ENCODE measurements around the gene INSYN1. TPM values are rescaled to one million over a fixed set of nuclear protein-coding genes. Genes with fewer than 3 reads are reported as not detected.

Gene INSYN1
- total and polyA plus RNA-seq, 9 donors: 0.43 to 86.3 (median 31.1) TPM

GRCh38 chr15:73699249-73700040, 53.7 kb downstream of the INSYN1 start:
- intact Hi-C loops (cut with DNase I): loop anchor here (1.0 to 10.0 kb wide), 8 partner anchors 23 to 455 kb away; no protein-coding TSS in a partner anchor
- WGBS, 3 donors: 75 to 78% (median 77%) methylated on average over 14 of the region's 14 CpGs
- TF ChIP-seq POLR2A (IDR thresholded peaks at IDR 0.05) (no peak), EP300 (IDR thresholded peaks at IDR 0.05) (no peak), CTCF (IDR thresholded peaks at IDR 0.05) (no peak)

DNA sequence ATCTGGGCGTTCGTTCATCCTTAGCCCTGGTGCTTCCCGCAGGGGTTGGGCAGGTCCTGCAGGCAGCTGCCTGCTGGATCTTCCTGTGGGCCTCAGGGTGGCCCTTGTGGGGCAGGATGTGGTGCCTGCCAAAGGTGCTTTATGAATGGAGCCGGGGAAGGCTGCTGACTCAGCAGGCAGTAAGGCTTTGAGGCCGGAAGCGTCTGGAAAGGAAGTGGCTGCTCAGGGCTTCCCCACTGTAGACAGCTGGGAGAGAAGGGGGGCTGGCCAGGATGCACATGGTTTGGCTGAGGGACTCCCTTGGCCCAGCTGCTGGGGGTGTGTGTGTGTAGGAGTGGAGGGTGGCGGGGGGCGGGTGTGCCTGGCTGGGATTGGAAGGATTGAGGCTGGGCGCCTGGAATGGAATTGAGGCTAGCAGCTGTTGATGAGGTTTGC, 56.1 kb downstream of the INSYN1 start:
- peaks cover 4% of the 10 kb centered on the region for H3K4me1 ChIP-seq (ENCODE audit: insufficient read depth)
- H3K27me3 ChIP-seq: no peaks in the 10 kb centered on the region
- H3K27ac ChIP-seq: peak overlapping the region in 1 of 2 donors; percentile 16
- intact Hi-C loops (cut with DNase I): loop anchor here in 3 of 4 donors (5.0 to 10.0 kb wide), 3 partner anchors 55 to 135 kb away; no protein-coding TSS in a partner anchor
- TF ChIP-seq EP300 (IDR thresholded peaks at IDR 0.05) (no peak), POLR2A (IDR thresholded peaks at IDR 0.05) (no peak), CTCF (IDR thresholded peaks at IDR 0.05) (no peak)
- WGBS, 3 donors: 2 to 4% (median 3%) methylated on average over 9 of the region's 9 CpGs
- DNase-seq: peak; percentile 87 to 93 (median 91)
- H3K9me3 ChIP-seq: no peaks in the 10 kb centered on the region
- H3K4me3 ChIP-seq: no peak overlapping the region
- H3K36me3 ChIP-seq: no peaks in the 10 kb centered on the region

More at GRCh38 chr15:73699249-73700040, 53.7 kb downstream of the INSYN1 start:
- DNase-seq: no peak
- no peaks in the 10 kb centered on the region for H3K9me3 ChIP-seq
- no peaks in the 10 kb centered on the region for H3K36me3 ChIP-seq
- H3K4me3 ChIP-seq: no peak overlapping the region
- no peak overlapping the region for H3K27ac ChIP-seq
- peaks cover 2% of the 10 kb centered on the region for H3K4me1 ChIP-seq (ENCODE audit: insufficient read depth)
- no peaks in the 10 kb centered on the region for H3K27me3 ChIP-seq

- intact Hi-C loops (cut with DNase I): loop anchor here in 3 of 4 donors (5.0 to 10.0 kb wide), 3 partner anchors 54 to 134 kb away; no protein-coding TSS in a partner anchor
- Histone ChIP-seq H3K4me1 (ENCODE audit: insufficient read depth) (peaks cover 4% of the 10 kb centered on the region), H3K4me3 (no peak overlapping the region), H3K27me3 (no peaks in the 10 kb centered on the region), H3K36me3 (no peaks in the 10 kb centered on the region), H3K9me3 (no peaks in the 10 kb centered on the region), H3K27ac (peak overlapping the region in 1 of 2 donors; percentile 16)
- no peak for TF ChIP-seq EP300 (IDR thresholded peaks at IDR 0.05)
- no peak for TF ChIP-seq CTCF (IDR thresholded peaks at IDR 0.05)
- no peak for TF ChIP-seq POLR2A (IDR thresholded peaks at IDR 0.05)
- WGBS, 3 donors: 46 to 61% (median 56%) methylated on average over 1 of the region's 1 CpG
- DNase-seq: no peak
Measured at GRCh38 chr15:73696641-73697001, 56.5 kb downstream of the INSYN1 start.

DNA sequence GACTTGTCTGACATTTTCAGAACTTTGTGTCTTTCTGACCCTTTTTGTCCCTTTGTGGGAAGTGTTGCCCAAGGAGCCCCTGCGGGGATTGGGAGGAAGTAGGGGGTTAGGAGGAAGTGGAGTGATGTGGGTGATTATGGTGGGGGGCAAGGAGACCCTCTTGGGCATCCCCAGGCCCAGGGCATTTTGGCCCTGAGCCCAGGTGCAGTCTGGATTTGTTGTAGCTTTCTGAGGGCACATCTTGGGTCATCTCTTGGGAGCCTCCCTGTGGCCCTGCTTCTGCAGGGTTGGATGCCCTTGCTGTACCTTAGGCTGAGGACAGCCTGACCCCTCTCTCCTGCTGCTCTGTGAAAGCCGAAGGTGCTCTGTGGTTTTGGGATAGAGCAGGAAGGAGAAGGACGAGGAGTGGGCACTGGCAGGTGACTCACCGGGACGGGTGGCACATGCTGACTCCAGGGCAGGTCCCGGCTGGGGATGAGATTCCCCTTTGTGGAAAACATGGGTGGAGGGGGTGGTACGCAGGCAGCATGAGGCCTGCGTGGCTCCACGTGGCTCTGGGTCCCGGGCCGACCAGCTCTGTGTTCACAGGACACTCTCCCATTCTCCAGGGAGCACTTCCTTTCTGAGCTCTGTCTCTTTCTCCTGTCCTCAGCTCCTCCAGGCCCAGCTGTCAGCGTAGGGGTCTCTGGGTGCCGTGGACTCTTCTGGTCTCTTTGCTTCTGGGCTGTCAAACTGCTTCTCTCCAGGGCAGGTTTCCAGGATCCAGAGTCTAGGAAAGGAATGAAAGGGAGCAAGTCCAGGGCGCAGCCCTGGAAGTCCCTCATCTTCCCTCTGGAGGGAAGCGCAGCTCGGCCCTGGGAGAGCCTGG, 57.1 kb downstream of the INSYN1 start:
- no peak overlapping the region for H3K4me3 ChIP-seq

More for the DNA sequence above, 57.1 kb downstream of the INSYN1 start:
- TF ChIP-seq EP300 (IDR thresholded peaks at IDR 0.05): no peak
- no peak for TF ChIP-seq CTCF (IDR thresholded peaks at IDR 0.05)
- TF ChIP-seq POLR2A (IDR thresholded peaks at IDR 0.05): no peak
- H3K36me3 ChIP-seq: no peaks in the 10 kb centered on the region
- H3K27ac ChIP-seq: no peak overlapping the region
- no peak for DNase-seq
- 72 to 84% (median 74%) methylated on average over 15 to 16 of the region's 16 CpGs for WGBS, 3 donors
- no peaks in the 10 kb centered on the region for H3K9me3 ChIP-seq
- intact Hi-C loops (cut with DNase I): loop anchor here in 3 of 4 donors (5.0 to 10.0 kb wide), 3 partner anchors 54 to 134 kb away; no protein-coding TSS in a partner anchor
- no peaks in the 10 kb centered on the region for H3K27me3 ChIP-seq
- peaks cover 4% of the 10 kb centered on the region for H3K4me1 ChIP-seq (ENCODE audit: insufficient read depth)

Measured in ovary (tissue), 9 donors.